ENCODE results near the gene DNAH10. TPM values are rescaled to one million over a fixed set of nuclear protein-coding genes. Genes with fewer than 3 reads are reported as not detected.

Gene DNAH10
- total and polyA plus RNA-seq, 2 of the 4 experiments (the other 2 are of a cell fraction) = 0.18 to 0.22 TPM

DNA sequence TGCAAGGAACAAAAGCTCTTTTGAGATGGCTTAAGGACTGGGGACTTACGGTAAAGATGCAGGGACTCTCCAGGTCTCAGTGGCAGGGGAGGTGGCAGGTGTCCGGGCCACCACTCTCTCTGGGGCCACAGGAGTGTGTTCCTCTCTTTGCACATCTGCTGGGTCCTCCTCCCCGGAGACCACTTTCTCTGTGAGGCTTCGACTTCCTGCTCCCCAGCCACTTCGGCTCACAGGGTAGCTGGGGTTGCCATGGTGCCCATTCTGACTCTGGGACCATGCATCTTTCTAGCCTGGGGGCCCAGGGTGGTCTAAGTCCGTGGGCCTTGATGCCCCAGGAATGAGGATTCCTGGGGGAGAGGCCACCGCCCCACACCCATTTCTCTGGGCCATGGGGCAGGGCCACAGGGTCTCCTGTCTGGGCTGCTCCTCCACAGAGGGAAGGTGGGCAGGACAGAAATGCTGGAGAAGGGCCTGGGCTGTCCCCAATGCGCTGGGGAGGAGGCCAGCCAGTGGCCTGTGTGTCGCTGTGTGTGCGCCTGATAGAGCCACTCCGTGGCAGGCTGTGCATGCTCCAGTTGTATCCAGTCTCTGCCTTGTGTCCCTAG is 172.0 kb downstream of the DNAH10 start:
- ChIA-PET POLR2A (ENCODE audit: unreplicated experiment) (no interaction called here), CTCF (no interaction called here)
- no peak overlapping the region for H3K56ac ChIP-seq (ENCODE audit: extremely low read depth, insufficient read depth, low read length)
- no peak overlapping the region for H2AFZ ChIP-seq (replicated peaks; ENCODE audit: low read length, poor library complexity)
- intact Hi-C loops (cut with micrococcal nuclease) (no loop called here), in situ Hi-C loops (cut with MboI; ENCODE audit: low sequenced_read_pairs) (no loop called here), dilution Hi-C loops (cut with HindIII; ENCODE audit: low sequenced_read_pairs, unreplicated experiment) (no loop called here)
- H2AK9ac ChIP-seq (replicated peaks; ENCODE audit: low read depth, low read length, poor library complexity) = no peak overlapping the region
- no peak overlapping the region for H3K4me3 ChIP-seq (ENCODE audit: insufficient read depth, low read depth, low read length)
- H4K8ac ChIP-seq (ENCODE audit: low read depth in 2 of 2, low read length in 2 of 2) = no peak overlapping the region
- peaks cover 6% of the 10 kb centered on the region for H3K4me1 ChIP-seq (ENCODE audit: control insufficient read depth, insufficient read depth, low read length)
- no peaks in the 10 kb centered on the region for H4K20me1 ChIP-seq (ENCODE audit: insufficient read depth, low read length)
- no peak overlapping the region for H2AK5ac ChIP-seq (ENCODE audit: low read depth, low read length)
- peaks cover 6% of the 10 kb centered on the region; the same call in 1 of the 2 replicates for H3K9me1 ChIP-seq (ENCODE audit: insufficient read depth, low read length)
- no peak overlapping the region for H4K91ac ChIP-seq (ENCODE audit: insufficient read depth, low read depth, low read length)
- no peak overlapping the region for H3K23ac ChIP-seq (ENCODE audit: low read depth, low read length)
- no peak overlapping the region for H2BK20ac ChIP-seq (ENCODE audit: low read depth, low read length)
- no peak overlapping the region for H3K18ac ChIP-seq (ENCODE audit: low read depth, low read length)
- H3K14ac ChIP-seq (replicated peaks; ENCODE audit: low read depth, low read length) = no peak overlapping the region
- no peaks in the 10 kb centered on the region; the same call in 1 of the 2 replicates for H3K9me3 ChIP-seq (ENCODE audit: control insufficient read depth, insufficient read depth, low read length)
- no peak overlapping the region for H2BK120ac ChIP-seq (ENCODE audit: low read depth, low read length)
- no peak overlapping the region for H2BK5ac ChIP-seq (ENCODE audit: low read depth, low read length, poor library complexity, severe bottlenecking)
- BruUV-seq (replicated peaks) = no TSS peak
- H3K79me1 ChIP-seq (ENCODE audit: low read depth in 1 of 2, low read length in 2 of 2) = peaks cover 0 to 3% of the 10 kb centered on the region in 2 experiments; a peak in 1 of 4 replicates
- H3K4ac ChIP-seq (ENCODE audit: low read depth, low read length) = no peak overlapping the region
- DNase-seq (no peak), ATAC-seq (ENCODE audit: low read depth) (no peak)
- H3K36me3 ChIP-seq (ENCODE audit: control insufficient read depth, insufficient read depth, low read length) = peaks cover 20% of the 10 kb centered on the region; the same call in 1 of the 2 replicates
- 91% methylated on average over 6 of the region's 11 CpGs; no CpG with 5 or more reads in 1 of the 2 experiments for WGBS, 2 experiments (ENCODE audit: extremely low coverage in 2 of 2, insufficient read length in 1 of 2)
- no peaks in the 10 kb centered on the region for H3K27me3 ChIP-seq (ENCODE audit: control insufficient read depth, insufficient read depth, low read length)
- TF ChIP-seq RCOR1 (IDR thresholded peaks at IDR 0.05; ENCODE audit: insufficient replicate concordance, low read length) (no peak), CEBPB (IDR thresholded peaks at IDR 0.05; ENCODE audit: low read depth, low read length) (no peak), CHD1 (IDR thresholded peaks at IDR 0.05; ENCODE audit: low read depth, low read length) (no peak), BHLHE40 (IDR thresholded peaks at IDR 0.05; ENCODE audit: low read depth, low read length) (no peak), NFE2L2 (IDR thresholded peaks at IDR 0.05; ENCODE audit: low read depth, low read length) (no peak), SMC3 (IDR thresholded peaks at IDR 0.05; ENCODE audit: low read depth, low read length) (no peak), MAZ (IDR thresholded peaks at IDR 0.05; ENCODE audit: borderline replicate concordance, low read depth, low read length) (no peak), MXI1 (IDR thresholded peaks at IDR 0.05; ENCODE audit: borderline replicate concordance, low read depth, low read length) (no peak)
- TF ChIP-seq, protein P1, sequence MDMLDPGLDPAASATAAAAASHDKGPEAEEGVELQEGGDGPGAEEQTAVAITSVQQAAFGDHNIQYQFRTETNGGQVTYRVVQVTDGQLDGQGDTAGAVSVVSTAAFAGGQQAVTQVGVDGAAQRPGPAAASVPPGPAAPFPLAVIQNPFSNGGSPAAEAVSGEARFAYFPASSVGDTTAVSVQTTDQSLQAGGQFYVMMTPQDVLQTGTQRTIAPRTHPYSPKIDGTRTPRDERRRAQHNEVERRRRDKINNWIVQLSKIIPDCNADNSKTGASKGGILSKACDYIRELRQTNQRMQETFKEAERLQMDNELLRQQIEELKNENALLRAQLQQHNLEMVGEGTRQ (IDR thresholded peaks at IDR 0.05; ENCODE audit: low read depth, low read length) = no peak
- H3K27ac ChIP-seq (ENCODE audit: insufficient read depth, low read length) = no peak overlapping the region
- no peak overlapping the region for H4K5ac ChIP-seq (ENCODE audit: low read depth, low read length)
- H3K4me2 ChIP-seq (ENCODE audit: low read depth, low read length) = no peak overlapping the region
- no peak overlapping the region for H2BK15ac ChIP-seq (ENCODE audit: low read depth, low read length)
- H3K9ac ChIP-seq (ENCODE audit: low read depth, low read length) = no peak overlapping the region
